ENCODE measurements around the gene SAMD4B. TPM values are rescaled to one million over a fixed set of nuclear protein-coding genes. Genes with fewer than 3 reads are reported as not detected.

SAMD4B gene
- total and polyA plus RNA-seq, 2 donors (not counting 1 experiment from before 2014, with no cell fraction given): 33.0 to 39.1 TPM

GRCh38 chr19:39299832-39300231 lies 42.4 kb upstream of the SAMD4B start:
- Histone ChIP-seq H3K4me3 (replicated peaks in 1 of 4; ENCODE audit: control extremely low read depth in 1 of 4, insufficient read depth in 1 of 4, low read depth in 3 of 4, low read length in 4 of 4) (no peak overlapping the region), H3K4me1 (ENCODE audit: control insufficient read depth, extremely low read depth, insufficient read depth, low read length) (no peaks in the 10 kb centered on the region), H3K27ac (ENCODE audit: insufficient read depth, low read length) (no peak overlapping the region), H3K27me3 (ENCODE audit: control insufficient read depth, insufficient read depth, low read length) (peaks cover 3% of the 10 kb centered on the region), H3K36me3 (ENCODE audit: control insufficient read depth, insufficient read depth, low read length) (no peaks in the 10 kb centered on the region), H3K9me3 (ENCODE audit: control insufficient read depth, insufficient read depth, low read depth, low read length) (no peaks in the 10 kb centered on the region), H2AFZ (ENCODE audit: low read length) (no peak overlapping the region), H4K20me1 (ENCODE audit: control insufficient read depth, extremely low read depth, insufficient read depth, low read length) (no peaks in the 10 kb centered on the region), H3K79me2 (ENCODE audit: control insufficient read depth, insufficient read depth, low read length) (no peaks in the 10 kb centered on the region), H3K9ac (ENCODE audit: insufficient read depth, low read length) (no peak overlapping the region), H3K4me2 (ENCODE audit: extremely low read depth, insufficient read depth, low read length) (no peak overlapping the region)
- TF ChIP-seq EZH2 (IDR thresholded peaks at IDR 0.05; ENCODE audit: low read length, missing control alignments): no peak
- DNase-seq (ENCODE audit: low read depth in 2 of 2): no peak

DNA sequence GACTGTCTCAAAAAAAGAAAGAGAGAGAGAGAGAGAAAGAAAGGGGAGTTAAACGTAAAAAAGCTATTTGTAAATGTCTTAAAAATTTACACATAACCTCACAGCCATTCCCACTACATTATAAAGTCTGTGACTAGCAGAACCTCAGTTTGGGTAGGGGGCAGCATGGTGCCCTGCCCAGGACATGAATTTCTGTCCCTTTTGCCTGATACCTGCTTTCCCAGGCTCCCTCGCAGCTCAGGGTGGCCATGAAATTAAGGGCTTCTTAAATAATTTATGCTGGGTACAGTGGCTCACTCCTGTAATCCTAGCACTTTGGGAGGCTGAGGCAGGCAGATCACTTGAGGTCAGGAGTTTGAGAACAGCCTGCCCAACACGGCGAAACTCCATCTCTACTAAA lies 41.2 kb upstream of the SAMD4B start:
- H3K4me3 ChIP-seq (replicated peaks in 1 of 4; ENCODE audit: control extremely low read depth in 1 of 4, insufficient read depth in 1 of 4, low read depth in 3 of 4, low read length in 4 of 4): no peak overlapping the region
- no peak overlapping the region for H3K9ac ChIP-seq (ENCODE audit: insufficient read depth, low read length)
- H3K4me1 ChIP-seq (ENCODE audit: control insufficient read depth, extremely low read depth, insufficient read depth, low read length): no peaks in the 10 kb centered on the region
- H3K9me3 ChIP-seq (ENCODE audit: control insufficient read depth, insufficient read depth, low read depth, low read length): no peaks in the 10 kb centered on the region
- no peak overlapping the region for H3K27ac ChIP-seq (ENCODE audit: insufficient read depth, low read length)
- no peaks in the 10 kb centered on the region for H3K36me3 ChIP-seq (ENCODE audit: control insufficient read depth, insufficient read depth, low read length)
- no peaks in the 10 kb centered on the region for H4K20me1 ChIP-seq (ENCODE audit: control insufficient read depth, extremely low read depth, insufficient read depth, low read length)
- H3K27me3 ChIP-seq (ENCODE audit: control insufficient read depth, insufficient read depth, low read length): peaks cover 10% of the 10 kb centered on the region
- no peak overlapping the region for H3K4me2 ChIP-seq (ENCODE audit: extremely low read depth, insufficient read depth, low read length)
- DNase-seq (ENCODE audit: low read depth in 2 of 2): no peak
- no peaks in the 10 kb centered on the region for H3K79me2 ChIP-seq (ENCODE audit: control insufficient read depth, insufficient read depth, low read length)
- no peak overlapping the region for H2AFZ ChIP-seq (ENCODE audit: low read length)
- TF ChIP-seq EZH2 (IDR thresholded peaks at IDR 0.05; ENCODE audit: low read length, missing control alignments) (no peak), CTCF (conservative IDR thresholded peaks at IDR 0.05 in 1 of 2, IDR thresholded peaks at IDR 0.05 in 1 of 2; ENCODE audit: low read depth in 1 of 2, low read length in 2 of 2) (no peak)

GRCh38 chr19:39301562-39301961 lies 40.7 kb upstream of the SAMD4B start:
- Histone ChIP-seq H3K79me2 (ENCODE audit: control insufficient read depth, insufficient read depth, low read length) (no peaks in the 10 kb centered on the region), H4K20me1 (ENCODE audit: control insufficient read depth, extremely low read depth, insufficient read depth, low read length) (no peaks in the 10 kb centered on the region), H3K4me1 (ENCODE audit: control insufficient read depth, extremely low read depth, insufficient read depth, low read length) (no peaks in the 10 kb centered on the region), H3K27ac (ENCODE audit: insufficient read depth, low read length) (no peak overlapping the region), H3K27me3 (ENCODE audit: control insufficient read depth, insufficient read depth, low read length) (peaks cover 14% of the 10 kb centered on the region), H3K9ac (ENCODE audit: insufficient read depth, low read length) (no peak overlapping the region), H3K4me2 (ENCODE audit: extremely low read depth, insufficient read depth, low read length) (no peak overlapping the region), H3K36me3 (ENCODE audit: control insufficient read depth, insufficient read depth, low read length) (no peaks in the 10 kb centered on the region), H3K4me3 (replicated peaks in 1 of 4; ENCODE audit: control extremely low read depth in 1 of 4, insufficient read depth in 1 of 4, low read depth in 3 of 4, low read length in 4 of 4) (no peak overlapping the region), H3K9me3 (ENCODE audit: control insufficient read depth, insufficient read depth, low read depth, low read length) (no peaks in the 10 kb centered on the region), H2AFZ (ENCODE audit: low read length) (no peak overlapping the region)
- TF ChIP-seq EZH2 (IDR thresholded peaks at IDR 0.05; ENCODE audit: low read length, missing control alignments): no peak
- no peak for TF ChIP-seq CTCF (conservative IDR thresholded peaks at IDR 0.05 in 1 of 2, IDR thresholded peaks at IDR 0.05 in 1 of 2; ENCODE audit: low read depth in 1 of 2, low read length in 2 of 2)
- DNase-seq (ENCODE audit: low read depth in 2 of 2): no peak

Measured in fibroblast of lung (primary cell).